Measurements from ENCODE around the gene SFR1.
"Not testable (repeated sequence)": the region's sequence is repeated elsewhere in the genome, so short reads cannot be mapped to it uniquely, and the experiment has no call there.

SFR1 gene

DNA sequence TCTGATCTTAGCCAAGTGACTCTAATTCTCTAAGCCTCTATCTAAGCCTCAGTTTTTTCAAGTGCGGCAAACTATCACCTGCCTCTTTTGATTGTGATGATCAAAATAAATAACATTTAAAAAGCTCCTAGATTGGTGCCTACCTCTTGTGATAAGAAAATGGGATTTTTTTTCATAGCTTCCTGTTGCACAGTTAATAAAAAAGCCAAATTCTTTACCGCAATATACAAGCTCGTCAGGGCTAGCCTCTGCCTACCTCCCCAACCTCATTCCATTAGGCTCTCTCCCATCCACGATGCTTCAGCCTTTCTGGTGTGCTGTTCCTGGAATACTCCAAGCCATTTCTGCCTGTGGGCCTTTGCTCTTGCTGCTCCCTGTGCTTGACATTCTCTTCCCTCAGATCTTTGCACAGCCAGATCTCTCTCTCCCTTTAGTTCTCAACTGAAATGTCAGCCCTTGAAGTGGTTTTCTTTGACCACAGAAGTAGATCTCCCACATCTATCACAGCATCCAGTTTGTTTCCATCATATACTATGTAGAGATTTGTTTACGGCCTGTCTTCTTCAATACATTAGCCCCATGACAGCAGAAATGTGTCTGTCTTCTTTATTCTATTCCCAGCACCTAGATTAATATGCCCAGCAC, 48.8 kb downstream of the SFR1 start:
- H3K27ac ChIP-seq: no peak overlapping the region
- TF ChIP-seq, protein P1, sequence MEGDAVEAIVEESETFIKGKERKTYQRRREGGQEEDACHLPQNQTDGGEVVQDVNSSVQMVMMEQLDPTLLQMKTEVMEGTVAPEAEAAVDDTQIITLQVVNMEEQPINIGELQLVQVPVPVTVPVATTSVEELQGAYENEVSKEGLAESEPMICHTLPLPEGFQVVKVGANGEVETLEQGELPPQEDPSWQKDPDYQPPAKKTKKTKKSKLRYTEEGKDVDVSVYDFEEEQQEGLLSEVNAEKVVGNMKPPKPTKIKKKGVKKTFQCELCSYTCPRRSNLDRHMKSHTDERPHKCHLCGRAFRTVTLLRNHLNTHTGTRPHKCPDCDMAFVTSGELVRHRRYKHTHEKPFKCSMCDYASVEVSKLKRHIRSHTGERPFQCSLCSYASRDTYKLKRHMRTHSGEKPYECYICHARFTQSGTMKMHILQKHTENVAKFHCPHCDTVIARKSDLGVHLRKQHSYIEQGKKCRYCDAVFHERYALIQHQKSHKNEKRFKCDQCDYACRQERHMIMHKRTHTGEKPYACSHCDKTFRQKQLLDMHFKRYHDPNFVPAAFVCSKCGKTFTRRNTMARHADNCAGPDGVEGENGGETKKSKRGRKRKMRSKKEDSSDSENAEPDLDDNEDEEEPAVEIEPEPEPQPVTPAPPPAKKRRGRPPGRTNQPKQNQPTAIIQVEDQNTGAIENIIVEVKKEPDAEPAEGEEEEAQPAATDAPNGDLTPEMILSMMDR (conservative IDR thresholded peaks at IDR 0.05): no peak

DNA sequence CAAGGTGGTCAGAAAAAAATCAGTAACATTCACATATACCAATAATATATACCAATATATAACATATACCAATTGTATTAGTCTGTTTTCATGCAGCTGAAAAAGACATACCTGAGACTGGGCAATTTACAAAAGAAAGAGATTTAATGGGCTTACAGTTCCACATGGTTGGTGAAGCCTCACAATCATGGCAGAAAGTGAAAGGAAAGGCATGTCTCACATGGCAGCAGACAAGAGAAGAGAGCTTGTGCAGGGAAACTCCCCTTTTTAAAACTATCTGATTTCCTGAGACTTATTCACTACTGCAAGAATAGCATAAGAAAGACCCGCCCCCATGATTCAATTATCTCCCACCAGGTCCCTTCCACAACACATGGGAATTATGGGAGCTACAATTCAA, 52.2 kb downstream of the SFR1 start:
- not testable (repeated sequence) for H3K27ac ChIP-seq

Measured in VCaP (cell line).